Right atrium auricular region (tissue), 2 donors: ENCODE results near the gene FGFR2. TPM values are rescaled to one million over a fixed set of nuclear protein-coding genes. Genes with fewer than 3 reads are reported as not detected.

Experiments
- DNase-seq: peaks from one replicate; pipeline ENCODE4 v3.0.0-alpha.2; 2019; ENCODE audit warnings: low spot score
- H3K27ac ChIP-seq, 2 donors: fragments of 200-600 bp; sonication (generic); 1 replicate in 1 of 2; 2 replicates in 1 of 2; pipeline ENCODE4 v1.5.1; 2016 to 2019
- H3K27me3 ChIP-seq, 2 donors: fragments of 200-600 bp; sonication (generic); one replicate each; pipeline versions ENCODE4 v1.5.1 to v1.6.0; 2017 to 2019
- H3K36me3 ChIP-seq: fragments of 200-600 bp; sonication (generic); one replicate; pipeline ENCODE4 v1.5.1; 2016
- H3K4me1 ChIP-seq, 2 donors: fragments of 200-600 bp; sonication (generic); one replicate each; pipeline versions ENCODE4 v1.5.1 to v1.6.0; 2017 to 2019
- H3K4me3 ChIP-seq, 2 donors: fragments of 200-600 bp; sonication (generic); 1 replicate in 1 of 2; 2 replicates in 1 of 2; pipeline ENCODE4 v1.5.1; 2017 to 2019; ENCODE audit warnings: mild to moderate bottlenecking in 1 of 2, moderate library complexity in 1 of 2
- H3K9me3 ChIP-seq, 2 donors: fragments of 200-600 bp; sonication (generic); one replicate each; pipeline ENCODE4 v1.5.1; 2019
- total RNA-seq, 2 donors: library from RNA; depleted of rRNA; stranded (reverse); fragments of >200 nt; gene quantifications; one replicate each; pipeline ENCODE4 v1.1.0, GENCODE V29; 2016
- TF ChIP-seq, protein P1 (sequence below), 2 donors: fragments of 200-600 bp; sonication (generic); IDR thresholded peaks; one replicate each; pipeline ENCODE4 v1.5.1; 2019; ENCODE audit warnings: antibody characterized with exemption in 2 of 2

Gene FGFR2
- total RNA-seq, 2 donors from 2014 or later, result 2.8 to 19.0 TPM

GRCh38 chr10:121574519-121575166 is 23.6 kb downstream of the FGFR2 start:
- Histone ChIP-seq H3K27ac (no peak overlapping the region), H3K4me1 (no peaks in the 10 kb centered on the region), H3K36me3 (no peaks in the 10 kb centered on the region), H3K27me3 (no peaks in the 10 kb centered on the region), H3K4me3 (no peak overlapping the region), H3K9me3 (no peaks in the 10 kb centered on the region)
- no peak for DNase-seq
- TF ChIP-seq, protein P1, sequence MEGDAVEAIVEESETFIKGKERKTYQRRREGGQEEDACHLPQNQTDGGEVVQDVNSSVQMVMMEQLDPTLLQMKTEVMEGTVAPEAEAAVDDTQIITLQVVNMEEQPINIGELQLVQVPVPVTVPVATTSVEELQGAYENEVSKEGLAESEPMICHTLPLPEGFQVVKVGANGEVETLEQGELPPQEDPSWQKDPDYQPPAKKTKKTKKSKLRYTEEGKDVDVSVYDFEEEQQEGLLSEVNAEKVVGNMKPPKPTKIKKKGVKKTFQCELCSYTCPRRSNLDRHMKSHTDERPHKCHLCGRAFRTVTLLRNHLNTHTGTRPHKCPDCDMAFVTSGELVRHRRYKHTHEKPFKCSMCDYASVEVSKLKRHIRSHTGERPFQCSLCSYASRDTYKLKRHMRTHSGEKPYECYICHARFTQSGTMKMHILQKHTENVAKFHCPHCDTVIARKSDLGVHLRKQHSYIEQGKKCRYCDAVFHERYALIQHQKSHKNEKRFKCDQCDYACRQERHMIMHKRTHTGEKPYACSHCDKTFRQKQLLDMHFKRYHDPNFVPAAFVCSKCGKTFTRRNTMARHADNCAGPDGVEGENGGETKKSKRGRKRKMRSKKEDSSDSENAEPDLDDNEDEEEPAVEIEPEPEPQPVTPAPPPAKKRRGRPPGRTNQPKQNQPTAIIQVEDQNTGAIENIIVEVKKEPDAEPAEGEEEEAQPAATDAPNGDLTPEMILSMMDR (IDR thresholded peaks at IDR 0.05), result no peak

DNA sequence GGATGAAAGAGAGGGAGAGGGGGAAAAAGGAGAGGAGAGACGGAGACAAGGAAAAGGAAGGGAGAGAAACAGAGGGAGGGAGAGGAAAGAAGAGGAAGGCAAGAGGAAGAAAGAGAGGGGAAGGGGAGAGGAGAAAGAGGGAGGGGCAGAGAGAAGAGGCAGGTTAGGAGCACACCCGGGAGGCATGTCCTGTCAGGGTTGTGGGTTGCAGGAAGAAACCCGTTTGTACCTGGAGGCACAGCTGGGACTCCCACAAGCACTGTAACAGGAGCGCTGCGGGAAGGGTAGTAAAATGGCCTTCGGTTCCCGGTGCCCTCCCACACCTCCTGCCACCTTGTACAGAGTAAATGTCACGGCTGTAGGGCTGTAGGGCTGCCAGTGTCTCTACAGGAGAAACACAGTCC is 24.7 kb downstream of the FGFR2 start:
- TF ChIP-seq, protein P1 (IDR thresholded peaks at IDR 0.05), result no peak
- no peak overlapping the region for H3K27ac ChIP-seq
- no peaks in the 10 kb centered on the region for H3K27me3 ChIP-seq
- no peak for DNase-seq
- no peaks in the 10 kb centered on the region for H3K36me3 ChIP-seq
- H3K4me1 ChIP-seq, result no peaks in the 10 kb centered on the region
- H3K9me3 ChIP-seq, result no peaks in the 10 kb centered on the region
- H3K4me3 ChIP-seq, result no peak overlapping the region

GRCh38 chr10:121572859-121573537 is 25.2 kb downstream of the FGFR2 start:
- Histone ChIP-seq H3K36me3 (no peaks in the 10 kb centered on the region), H3K4me1 (no peaks in the 10 kb centered on the region), H3K27me3 (no peaks in the 10 kb centered on the region), H3K27ac (no peak overlapping the region), H3K4me3 (no peak overlapping the region), H3K9me3 (no peaks in the 10 kb centered on the region)
- TF ChIP-seq, protein P1 (IDR thresholded peaks at IDR 0.05), result no peak
- no peak for DNase-seq

DNA sequence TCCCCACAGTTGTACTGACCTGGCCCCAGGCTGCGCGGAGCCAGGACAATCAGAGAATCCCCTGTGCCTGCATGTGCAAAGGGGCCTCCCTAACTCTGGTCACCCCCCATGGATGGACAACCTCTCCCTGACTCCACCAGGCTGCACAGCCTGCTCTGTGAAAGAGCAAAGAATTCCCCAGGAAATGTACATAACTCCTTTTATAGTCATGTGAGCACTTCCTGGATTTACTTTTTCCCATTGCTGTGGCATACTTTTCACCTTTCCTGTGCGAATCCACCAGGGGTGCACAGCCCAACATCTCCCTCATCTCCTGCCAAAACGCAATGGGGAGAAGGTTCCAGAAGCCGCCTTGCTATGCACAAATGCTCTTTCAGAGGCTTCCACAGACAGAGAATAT is 27.9 kb downstream of the FGFR2 start:
- no peaks in the 10 kb centered on the region for H3K27me3 ChIP-seq
- DNase-seq, result no peak
- no peaks in the 10 kb centered on the region for H3K4me1 ChIP-seq
- TF ChIP-seq, protein P1 (IDR thresholded peaks at IDR 0.05), result no peak
- H3K36me3 ChIP-seq, result no peaks in the 10 kb centered on the region
- no peak overlapping the region for H3K4me3 ChIP-seq
- H3K9me3 ChIP-seq, result no peaks in the 10 kb centered on the region
- H3K27ac ChIP-seq, result no peak overlapping the region

DNA sequence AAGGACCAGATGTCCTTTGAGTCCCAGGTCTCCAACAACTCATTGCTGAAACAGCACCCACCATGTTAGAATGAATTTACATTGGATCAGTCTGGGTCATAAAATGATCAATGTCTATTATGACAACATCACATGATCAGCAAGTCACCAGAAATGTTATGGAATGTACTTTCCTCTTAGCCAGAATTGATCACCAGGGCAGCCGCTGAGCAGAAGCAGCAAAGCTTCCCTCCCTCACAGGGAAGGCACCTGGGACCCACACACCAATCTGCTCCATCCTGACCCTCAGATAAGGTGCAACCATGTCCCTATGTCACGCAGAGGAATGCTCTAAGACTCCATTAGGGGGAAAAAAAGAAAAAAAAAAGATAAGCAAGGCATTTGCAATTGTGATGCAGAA is 30.0 kb downstream of the FGFR2 start:
- H3K4me1 ChIP-seq, result no peaks in the 10 kb centered on the region
- H3K27me3 ChIP-seq, result no peaks in the 10 kb centered on the region
- H3K4me3 ChIP-seq, result no peak overlapping the region
- TF ChIP-seq, protein P1 (IDR thresholded peaks at IDR 0.05), result no peak
- H3K9me3 ChIP-seq, result no peaks in the 10 kb centered on the region
- DNase-seq, result no peak
- H3K36me3 ChIP-seq, result no peaks in the 10 kb centered on the region
- H3K27ac ChIP-seq, result no peak overlapping the region
